BE2C (cell line): ENCODE measurements around the gene LENEP.

Source experiments
- DNase-seq: peaks from one replicate; pipeline ENCODE4 v3.0.0-alpha.2; 2020
- H3K27me3 ChIP-seq: fragments of 250-450 bp; sonication (Bioruptor Pico); 2 replicates; pipeline ENCODE4 v1.5.1; 2020; ENCODE audit warnings: mild to moderate bottlenecking
- H3K36me3 ChIP-seq: fragments of 250-450 bp; sonication (Bioruptor Pico); 2 replicates; pipeline ENCODE4 v1.5.1; 2020; ENCODE audit warnings: mild to moderate bottlenecking
- H3K4me1 ChIP-seq: fragments of 250-450 bp; sonication (Bioruptor Pico); 2 replicates; pipeline ENCODE4 v1.5.1; 2020
- H3K4me3 ChIP-seq: 2 replicates; pipeline ENCODE4 v1.5.1; 2011; ENCODE audit warnings: low read depth, low read length
- H3K9me3 ChIP-seq: fragments of 250-450 bp; sonication (Bioruptor Pico); 2 replicates; pipeline ENCODE4 v1.5.1; 2020
- CTCF ChIP-seq: IDR thresholded peaks from 2 replicates; pipeline ENCODE4 v1.5.1; 2012; ENCODE audit warnings: mild to moderate bottlenecking, low read depth, low read length

The LENEP gene

GRCh38 chr1:155014709-155015508 lies 21.5 kb downstream of the LENEP start:
- H3K36me3 ChIP-seq, result peaks cover 17% of the 10 kb centered on the region
- H3K4me3 ChIP-seq, result no peak overlapping the region
- no peaks in the 10 kb centered on the region for H3K27me3 ChIP-seq
- DNase-seq, result no peak
- TF ChIP-seq CTCF, result no peak
- peaks cover 34% of the 10 kb centered on the region for H3K4me1 ChIP-seq
- no peaks in the 10 kb centered on the region for H3K9me3 ChIP-seq

- no peak for DNase-seq
- no peak for TF ChIP-seq CTCF
- Histone ChIP-seq H3K27me3 (no peaks in the 10 kb centered on the region), H3K36me3 (peaks cover 17% of the 10 kb centered on the region), H3K9me3 (no peaks in the 10 kb centered on the region), H3K4me3 (no peak overlapping the region), H3K4me1 (peaks cover 34% of the 10 kb centered on the region)
Observed at GRCh38 chr1:155015527-155016230, 22.3 kb downstream of the LENEP start.

GRCh38 chr1:155016231-155016831 lies 22.9 kb downstream of the LENEP start:
- no peak for DNase-seq
- Histone ChIP-seq H3K36me3 (peaks cover 17% of the 10 kb centered on the region), H3K4me1 (peaks cover 29% of the 10 kb centered on the region), H3K9me3 (no peaks in the 10 kb centered on the region), H3K4me3 (no peak overlapping the region), H3K27me3 (no peaks in the 10 kb centered on the region)
- TF ChIP-seq CTCF, result no peak

GRCh38 chr1:155017041-155017945 lies 23.9 kb downstream of the LENEP start:
- Histone ChIP-seq H3K4me1 (peaks cover 21% of the 10 kb centered on the region), H3K27me3 (no peaks in the 10 kb centered on the region), H3K4me3 (peak overlapping the region; percentile 51), H3K9me3 (no peaks in the 10 kb centered on the region), H3K36me3 (peaks cover 17% of the 10 kb centered on the region)
- TF ChIP-seq CTCF, result peak; percentile 99
- peak; percentile 94 for DNase-seq

- Histone ChIP-seq H3K36me3 (peaks cover 17% of the 10 kb centered on the region), H3K4me3 (peak overlapping the region; percentile 51), H3K27me3 (no peaks in the 10 kb centered on the region), H3K4me1 (peaks cover 16% of the 10 kb centered on the region), H3K9me3 (no peaks in the 10 kb centered on the region)
- DNase-seq, result peak; percentile 6
- no peak for TF ChIP-seq CTCF
Observed at GRCh38 chr1:155017946-155018316, 24.5 kb downstream of the LENEP start.
